ENCODE data around the gene RBM28.

The RBM28 gene

GRCh38 chr7:128264477-128264876 is 79.2 kb downstream of the RBM28 start:
- Histone ChIP-seq H3K27me3 (ENCODE audit: control insufficient read depth, insufficient read depth, low read length) (peaks cover 7% of the 10 kb centered on the region), H3K4me3 (ENCODE audit: low read depth, low read length) (no peak overlapping the region)

GRCh38 chr7:128263420-128263819 is 80.3 kb downstream of the RBM28 start:
- no peak overlapping the region for H3K9ac ChIP-seq (ENCODE audit: low read depth, low read length)
- peak overlapping the region; percentile 8 for H3K4me3 ChIP-seq (ENCODE audit: low read depth, low read length)
- H3K9me3 ChIP-seq (ENCODE audit: control insufficient read depth, insufficient read depth, low read length) = no peaks in the 10 kb centered on the region

More at GRCh38 chr7:128264477-128264876, 79.2 kb downstream of the RBM28 start:
- H3K9ac ChIP-seq (ENCODE audit: low read depth, low read length) = no peak overlapping the region
- H3K36me3 ChIP-seq (ENCODE audit: control insufficient read depth, insufficient read depth, low read length) = no peaks in the 10 kb centered on the region
- no peaks in the 10 kb centered on the region for H3K9me3 ChIP-seq (ENCODE audit: control insufficient read depth, insufficient read depth, low read length)
- H3K4me1 ChIP-seq (ENCODE audit: control insufficient read depth, insufficient read depth, low read length) = peaks cover 36% of the 10 kb centered on the region

GRCh38 chr7:128262273-128263028 is 81.3 kb downstream of the RBM28 start:
- H3K9ac ChIP-seq (ENCODE audit: low read depth, low read length) = no peak overlapping the region
- H3K36me3 ChIP-seq (ENCODE audit: control insufficient read depth, insufficient read depth, low read length) = no peaks in the 10 kb centered on the region
- H3K4me3 ChIP-seq (ENCODE audit: low read depth, low read length) = peak overlapping the region; percentile 8
- H3K9me3 ChIP-seq (ENCODE audit: control insufficient read depth, insufficient read depth, low read length) = no peaks in the 10 kb centered on the region
- H3K4me1 ChIP-seq (ENCODE audit: control insufficient read depth, insufficient read depth, low read length) = peaks cover 31% of the 10 kb centered on the region
- H3K27me3 ChIP-seq (ENCODE audit: control insufficient read depth, insufficient read depth, low read length) = peaks cover 3% of the 10 kb centered on the region

More at GRCh38 chr7:128263420-128263819, 80.3 kb downstream of the RBM28 start:
- Histone ChIP-seq H3K36me3 (ENCODE audit: control insufficient read depth, insufficient read depth, low read length) (no peaks in the 10 kb centered on the region), H3K27me3 (ENCODE audit: control insufficient read depth, insufficient read depth, low read length) (peaks cover 7% of the 10 kb centered on the region), H3K4me1 (ENCODE audit: control insufficient read depth, insufficient read depth, low read length) (peaks cover 36% of the 10 kb centered on the region)

GRCh38 chr7:128260069-128260795 is 83.5 kb downstream of the RBM28 start:
- Histone ChIP-seq H3K27me3 (ENCODE audit: control insufficient read depth, insufficient read depth, low read length) (no peaks in the 10 kb centered on the region), H3K4me3 (ENCODE audit: low read depth, low read length) (no peak overlapping the region), H3K4me1 (ENCODE audit: control insufficient read depth, insufficient read depth, low read length) (peaks cover 18% of the 10 kb centered on the region), H3K9me3 (ENCODE audit: control insufficient read depth, insufficient read depth, low read length) (no peaks in the 10 kb centered on the region), H3K36me3 (ENCODE audit: control insufficient read depth, insufficient read depth, low read length) (no peaks in the 10 kb centered on the region), H3K9ac (ENCODE audit: low read depth, low read length) (no peak overlapping the region)

GRCh38 chr7:128259131-128260061 is 84.3 kb downstream of the RBM28 start:
- peaks cover 18% of the 10 kb centered on the region for H3K4me1 ChIP-seq (ENCODE audit: control insufficient read depth, insufficient read depth, low read length)
- no peak overlapping the region for H3K9ac ChIP-seq (ENCODE audit: low read depth, low read length)
- no peak overlapping the region for H3K4me3 ChIP-seq (ENCODE audit: low read depth, low read length)
- no peaks in the 10 kb centered on the region for H3K27me3 ChIP-seq (ENCODE audit: control insufficient read depth, insufficient read depth, low read length)
- H3K9me3 ChIP-seq (ENCODE audit: control insufficient read depth, insufficient read depth, low read length) = no peaks in the 10 kb centered on the region
- H3K36me3 ChIP-seq (ENCODE audit: control insufficient read depth, insufficient read depth, low read length) = no peaks in the 10 kb centered on the region

GRCh38 chr7:128257458-128257857 is 86.2 kb downstream of the RBM28 start:
- peaks cover 7% of the 10 kb centered on the region for H3K4me1 ChIP-seq (ENCODE audit: control insufficient read depth, insufficient read depth, low read length)
- no peaks in the 10 kb centered on the region for H3K36me3 ChIP-seq (ENCODE audit: control insufficient read depth, insufficient read depth, low read length)
- H3K9ac ChIP-seq (ENCODE audit: low read depth, low read length) = no peak overlapping the region
- H3K4me3 ChIP-seq (ENCODE audit: low read depth, low read length) = no peak overlapping the region
- no peaks in the 10 kb centered on the region for H3K9me3 ChIP-seq (ENCODE audit: control insufficient read depth, insufficient read depth, low read length)
- no peaks in the 10 kb centered on the region for H3K27me3 ChIP-seq (ENCODE audit: control insufficient read depth, insufficient read depth, low read length)

GRCh38 chr7:128255271-128255670 is 88.4 kb downstream of the RBM28 start:
- Histone ChIP-seq H3K9me3 (ENCODE audit: control insufficient read depth, insufficient read depth, low read length) (no peaks in the 10 kb centered on the region), H3K4me1 (ENCODE audit: control insufficient read depth, insufficient read depth, low read length) (peaks cover 7% of the 10 kb centered on the region), H3K36me3 (ENCODE audit: control insufficient read depth, insufficient read depth, low read length) (no peaks in the 10 kb centered on the region), H3K9ac (ENCODE audit: low read depth, low read length) (no peak overlapping the region), H3K4me3 (ENCODE audit: low read depth, low read length) (no peak overlapping the region), H3K27me3 (ENCODE audit: control insufficient read depth, insufficient read depth, low read length) (no peaks in the 10 kb centered on the region)

- no peak overlapping the region for H3K4me3 ChIP-seq (ENCODE audit: low read depth, low read length)
- no peaks in the 10 kb centered on the region for H3K4me1 ChIP-seq (ENCODE audit: control insufficient read depth, insufficient read depth, low read length)
- no peaks in the 10 kb centered on the region for H3K9me3 ChIP-seq (ENCODE audit: control insufficient read depth, insufficient read depth, low read length)
- H3K36me3 ChIP-seq (ENCODE audit: control insufficient read depth, insufficient read depth, low read length) = no peaks in the 10 kb centered on the region
- H3K9ac ChIP-seq (ENCODE audit: low read depth, low read length) = no peak overlapping the region
- no peaks in the 10 kb centered on the region for H3K27me3 ChIP-seq (ENCODE audit: control insufficient read depth, insufficient read depth, low read length)
Observed at GRCh38 chr7:128254470-128254869, 89.2 kb downstream of the RBM28 start.

- H3K36me3 ChIP-seq (ENCODE audit: control insufficient read depth, insufficient read depth, low read length) = no peaks in the 10 kb centered on the region
Observed at GRCh38 chr7:128253701-128254100, 90.0 kb downstream of the RBM28 start.

GRCh38 chr7:128251337-128251736 is 92.4 kb downstream of the RBM28 start:
- Histone ChIP-seq H3K9me3 (ENCODE audit: control insufficient read depth, insufficient read depth, low read length) (no peaks in the 10 kb centered on the region), H3K27me3 (ENCODE audit: control insufficient read depth, insufficient read depth, low read length) (no peaks in the 10 kb centered on the region), H3K9ac (ENCODE audit: low read depth, low read length) (no peak overlapping the region)

More at GRCh38 chr7:128253701-128254100, 90.0 kb downstream of the RBM28 start:
- H3K27me3 ChIP-seq (ENCODE audit: control insufficient read depth, insufficient read depth, low read length) = no peaks in the 10 kb centered on the region
- no peak overlapping the region for H3K9ac ChIP-seq (ENCODE audit: low read depth, low read length)
- no peaks in the 10 kb centered on the region for H3K4me1 ChIP-seq (ENCODE audit: control insufficient read depth, insufficient read depth, low read length)
- H3K4me3 ChIP-seq (ENCODE audit: low read depth, low read length) = no peak overlapping the region
- H3K9me3 ChIP-seq (ENCODE audit: control insufficient read depth, insufficient read depth, low read length) = no peaks in the 10 kb centered on the region

More at GRCh38 chr7:128251337-128251736, 92.4 kb downstream of the RBM28 start:
- H3K4me1 ChIP-seq (ENCODE audit: control insufficient read depth, insufficient read depth, low read length) = no peaks in the 10 kb centered on the region
- no peak overlapping the region for H3K4me3 ChIP-seq (ENCODE audit: low read depth, low read length)
- H3K36me3 ChIP-seq (ENCODE audit: control insufficient read depth, insufficient read depth, low read length) = no peaks in the 10 kb centered on the region

All from iPS-15b (cell line).